Fibroblast of mammary gland (primary cell): ENCODE results near the gene TMEM175.
"Not testable (repeated sequence)": the region's sequence is repeated elsewhere in the genome, so short reads cannot be mapped to it uniquely, and the experiment has no call there.

Source experiments
- DNase-seq: peaks from one replicate; pipeline ENCODE4 v3.0.0-alpha.2; 2010; ENCODE audit warnings: low read depth
- H3K4me3 ChIP-seq: 2 replicates; pipeline ENCODE4 v1.5.1; 2011; ENCODE audit warnings: low read depth, mild to moderate bottlenecking, low read length, moderate library complexity; ENCODE audit not compliant: control insufficient read depth
- TF ChIP-seq, protein P1 (sequence below): conservative IDR thresholded peaks from 2 replicates; pipeline ENCODE4 v1.5.1; 2011; ENCODE audit warnings: low read depth, low read length, inconsistent platforms; ENCODE audit not compliant: control insufficient read depth, insufficient read depth

Gene TMEM175

GRCh38 chr4:930028-930551 is 2.2 kb upstream of the TMEM175 start:
- H3K4me3 ChIP-seq: no peak overlapping the region
- TF ChIP-seq, protein P1, sequence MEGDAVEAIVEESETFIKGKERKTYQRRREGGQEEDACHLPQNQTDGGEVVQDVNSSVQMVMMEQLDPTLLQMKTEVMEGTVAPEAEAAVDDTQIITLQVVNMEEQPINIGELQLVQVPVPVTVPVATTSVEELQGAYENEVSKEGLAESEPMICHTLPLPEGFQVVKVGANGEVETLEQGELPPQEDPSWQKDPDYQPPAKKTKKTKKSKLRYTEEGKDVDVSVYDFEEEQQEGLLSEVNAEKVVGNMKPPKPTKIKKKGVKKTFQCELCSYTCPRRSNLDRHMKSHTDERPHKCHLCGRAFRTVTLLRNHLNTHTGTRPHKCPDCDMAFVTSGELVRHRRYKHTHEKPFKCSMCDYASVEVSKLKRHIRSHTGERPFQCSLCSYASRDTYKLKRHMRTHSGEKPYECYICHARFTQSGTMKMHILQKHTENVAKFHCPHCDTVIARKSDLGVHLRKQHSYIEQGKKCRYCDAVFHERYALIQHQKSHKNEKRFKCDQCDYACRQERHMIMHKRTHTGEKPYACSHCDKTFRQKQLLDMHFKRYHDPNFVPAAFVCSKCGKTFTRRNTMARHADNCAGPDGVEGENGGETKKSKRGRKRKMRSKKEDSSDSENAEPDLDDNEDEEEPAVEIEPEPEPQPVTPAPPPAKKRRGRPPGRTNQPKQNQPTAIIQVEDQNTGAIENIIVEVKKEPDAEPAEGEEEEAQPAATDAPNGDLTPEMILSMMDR: no peak
- peak; percentile 11 for DNase-seq

- TF ChIP-seq, protein P1: no peak
- no peak for DNase-seq
- peak overlapping the region; percentile 96 for H3K4me3 ChIP-seq
These were observed 1.4 kb upstream of the TMEM175 start for GRCh38 chr4:930827-931193.

- TF ChIP-seq, protein P1: no peak
- peak; percentile 74 for DNase-seq
- peak overlapping the region; percentile 96 for H3K4me3 ChIP-seq
These were observed 883 bp upstream of the TMEM175 start for GRCh38 chr4:931194-931959.

- TF ChIP-seq, protein P1: peak; percentile 4
- DNase-seq: no peak
- H3K4me3 ChIP-seq: peak overlapping the region; percentile 96
These were observed 432 bp downstream of the TMEM175 start for GRCh38 chr4:932713-933070.

- not testable (repeated sequence) for H3K4me3 ChIP-seq
These were observed 7.2 kb downstream of the TMEM175 start for GRCh38 chr4:939508-939907.

GRCh38 chr4:945274-946102 is 13.2 kb downstream of the TMEM175 start:
- TF ChIP-seq, protein P1: no peak
- no peak overlapping the region for H3K4me3 ChIP-seq
- DNase-seq: no peak

More at GRCh38 chr4:939508-939907, 7.2 kb downstream of the TMEM175 start:
- not testable (repeated sequence) for DNase-seq

DNA sequence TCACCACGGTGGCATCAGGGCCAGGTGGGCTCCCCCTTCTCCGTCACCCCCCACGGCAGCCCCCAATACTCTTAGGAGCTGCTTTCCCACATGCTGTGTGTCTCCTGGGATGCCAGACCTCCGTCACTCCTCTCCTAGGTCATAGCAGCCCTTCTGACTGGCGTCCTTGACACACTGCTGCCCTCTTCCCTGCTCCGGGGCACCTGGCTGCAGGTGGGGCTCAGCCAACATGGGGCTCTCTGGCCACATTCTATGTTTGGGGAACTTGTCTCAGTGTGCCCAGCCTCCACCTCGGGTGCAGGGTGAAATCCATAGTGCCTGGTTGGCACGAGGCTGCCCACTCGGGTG is 13.8 kb downstream of the TMEM175 start:
- TF ChIP-seq, protein P1: no peak

More for the DNA sequence above, 13.8 kb downstream of the TMEM175 start:
- no peak for DNase-seq
- no peak overlapping the region for H3K4me3 ChIP-seq
